Ecto neural progenitor cell (in vitro differentiated cells): Measurements from ENCODE around the gene EGLN1.
"Not testable (repeated sequence)": the region's sequence is repeated elsewhere in the genome, so short reads cannot be mapped to it uniquely, and the experiment has no call there.

Experiments
- DNase-seq: peaks from one replicate; pipeline ENCODE4 v3.0.0-alpha.2; 2018; ENCODE audit warnings: low spot score

The EGLN1 gene

DNA sequence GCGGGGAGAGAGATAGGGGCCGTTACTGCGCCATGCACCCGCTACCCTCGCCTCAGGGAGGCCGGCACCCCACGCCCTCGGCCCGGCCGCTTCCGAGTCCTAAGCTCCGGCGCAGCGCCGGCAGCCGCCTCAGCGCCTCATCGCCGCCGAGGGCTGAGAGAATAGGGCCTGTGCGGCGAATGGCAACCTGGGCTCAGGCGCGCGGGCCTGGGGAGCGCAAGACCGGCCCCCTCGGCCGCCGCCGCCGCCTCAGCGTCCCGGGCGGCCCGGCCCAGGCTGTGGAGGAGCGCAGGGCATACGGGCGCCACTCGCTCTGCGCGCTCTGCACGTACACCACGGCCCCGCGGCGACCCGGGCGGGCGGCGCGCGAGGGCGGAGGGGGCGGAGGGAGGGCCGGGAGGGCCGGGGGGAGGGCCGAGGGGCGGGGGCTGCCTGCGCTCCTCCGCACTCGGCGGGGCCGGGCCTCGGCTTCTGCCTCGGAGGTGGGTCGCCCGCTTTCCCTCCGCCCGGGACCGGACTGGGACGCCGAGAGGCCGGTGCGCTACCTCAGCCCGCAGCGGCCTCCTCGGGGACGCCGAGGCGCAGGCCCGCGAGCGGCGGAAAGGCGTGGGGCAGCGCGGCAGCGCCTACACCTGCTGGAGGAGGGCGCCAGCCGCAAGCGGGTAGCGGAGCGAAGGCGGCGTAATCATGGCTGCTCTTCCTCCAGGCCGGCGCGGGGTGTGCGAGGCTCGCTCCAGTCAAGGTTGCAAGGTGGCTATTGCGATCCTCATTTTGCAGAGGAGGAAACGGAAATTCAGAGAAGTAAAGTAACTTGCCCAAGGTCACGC lies at the start of gene EGLN1:
Gene EGLN1, minus strand, starts transcription at position 317 of the 827 bp plus-strand sequence. CDS start 399 bp downstream, outside the sequence.
- DNase-seq = peak; percentile 90

DNA sequence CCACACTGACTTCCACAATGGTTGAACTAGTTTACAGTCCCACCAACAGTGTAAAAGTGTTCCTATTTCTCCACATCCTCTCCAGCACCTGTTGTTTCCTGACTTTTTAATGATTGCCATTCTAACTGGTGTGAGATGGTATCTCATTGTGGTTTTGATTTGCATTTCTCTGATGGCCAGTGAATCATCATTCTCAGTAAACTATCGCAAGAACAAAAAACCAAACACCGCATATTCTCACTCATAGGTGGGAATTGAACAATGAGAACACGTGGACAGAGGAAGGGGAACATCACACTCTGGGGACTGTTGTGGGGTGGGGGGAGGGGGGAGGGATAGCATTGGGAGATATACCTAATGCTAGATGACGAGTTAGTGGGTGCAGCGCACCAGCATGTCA lies 49.4 kb upstream of the EGLN1 start:
- DNase-seq = not testable (repeated sequence)

DNA sequence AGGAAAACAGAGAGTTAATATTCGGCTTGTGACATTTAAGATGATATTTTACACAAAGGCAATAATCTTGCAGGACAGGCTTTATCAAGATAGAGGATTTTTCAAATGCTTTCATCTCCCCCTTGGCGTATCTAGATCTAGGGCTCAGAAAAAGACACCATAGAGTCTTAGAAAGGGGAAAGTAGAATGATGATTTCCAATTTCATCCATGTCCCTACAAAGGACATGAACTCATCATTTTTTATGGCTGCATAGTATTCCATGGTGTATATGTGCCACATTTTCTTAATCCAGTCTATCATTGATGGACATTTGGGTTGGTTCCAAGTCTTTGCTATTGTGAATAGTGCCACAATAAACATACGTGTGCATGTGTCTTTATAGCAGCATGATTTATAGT lies 48.9 kb upstream of the EGLN1 start:
- not testable (repeated sequence) for DNase-seq

DNA sequence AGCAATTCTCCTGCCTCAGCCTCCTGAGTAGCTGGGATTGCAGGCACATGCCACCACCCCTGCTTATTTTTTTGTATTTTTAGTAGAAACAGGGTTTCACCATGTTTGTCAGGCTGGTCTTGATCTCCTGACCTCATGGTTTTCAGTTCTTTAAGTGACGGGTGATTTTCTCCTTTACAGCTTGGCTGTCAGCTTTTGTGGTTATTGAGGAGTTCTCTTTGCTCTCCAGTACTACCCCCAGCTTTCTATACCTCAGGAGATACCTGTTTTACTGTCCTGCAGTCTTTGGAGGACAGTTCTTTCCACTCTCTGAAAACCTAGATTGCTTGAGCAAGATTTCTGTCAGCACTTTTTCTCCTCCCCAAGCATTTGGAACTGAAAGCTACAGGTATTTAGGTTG lies 45.9 kb upstream of the EGLN1 start:
- no peak for DNase-seq

DNA sequence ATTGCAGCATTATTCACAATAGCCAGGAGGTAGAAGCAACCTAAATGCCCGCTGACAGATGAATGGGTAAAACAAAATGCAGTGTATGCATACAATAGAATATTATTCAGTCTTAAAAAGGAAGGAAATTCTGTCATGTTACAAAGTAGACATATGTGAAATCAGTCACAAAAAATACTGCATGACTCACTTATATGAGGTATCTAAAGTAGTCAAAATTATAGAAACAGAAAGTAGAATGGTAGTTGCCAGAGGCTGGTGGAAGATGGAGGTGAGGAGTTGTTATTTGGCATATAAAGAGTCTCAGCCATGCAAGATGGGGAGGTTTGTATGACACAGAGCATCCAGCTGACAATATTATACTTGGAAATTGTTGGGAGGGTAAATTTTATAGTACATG lies 43.0 kb upstream of the EGLN1 start:
- DNase-seq = no peak

DNA sequence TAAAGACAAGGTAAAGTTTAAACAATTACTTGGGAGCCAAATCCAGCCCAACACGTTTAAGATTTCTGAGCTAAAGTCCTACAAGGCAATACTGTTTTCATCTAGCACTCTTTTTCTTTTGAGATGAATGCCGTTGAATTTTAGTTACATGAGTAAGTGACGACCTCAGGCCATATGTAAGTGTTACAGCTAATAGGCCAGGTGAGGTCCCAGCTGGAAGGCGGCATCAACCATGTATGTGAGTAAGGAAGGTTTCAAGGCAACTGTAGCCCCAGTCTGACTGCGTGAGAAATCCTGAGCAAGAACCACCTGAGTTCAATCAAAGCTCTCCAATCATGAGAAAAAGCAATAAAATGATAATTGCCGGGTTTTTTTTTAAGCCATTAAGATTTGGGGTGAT lies 41.5 kb upstream of the EGLN1 start:
- no peak for DNase-seq

DNA sequence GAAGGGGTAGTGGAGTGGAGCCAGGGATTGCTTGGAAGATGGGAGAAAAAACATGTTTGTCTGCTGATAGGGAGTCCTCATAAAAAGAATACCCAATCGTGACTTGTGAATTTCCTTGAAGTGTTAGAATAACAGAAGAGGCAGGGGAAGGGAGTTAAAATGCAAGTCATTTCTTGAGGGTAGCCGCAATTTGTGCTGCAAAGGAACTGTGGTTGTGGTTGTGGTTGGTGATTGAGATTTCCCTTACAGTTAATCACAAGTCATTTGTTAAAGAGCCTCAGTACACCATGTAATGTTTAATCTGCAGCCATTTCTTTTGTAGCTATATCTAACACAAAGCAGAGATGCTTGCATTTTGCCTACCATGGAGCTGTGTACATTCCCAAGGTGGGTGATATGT lies 38.5 kb upstream of the EGLN1 start:
- DNase-seq = no peak

DNA sequence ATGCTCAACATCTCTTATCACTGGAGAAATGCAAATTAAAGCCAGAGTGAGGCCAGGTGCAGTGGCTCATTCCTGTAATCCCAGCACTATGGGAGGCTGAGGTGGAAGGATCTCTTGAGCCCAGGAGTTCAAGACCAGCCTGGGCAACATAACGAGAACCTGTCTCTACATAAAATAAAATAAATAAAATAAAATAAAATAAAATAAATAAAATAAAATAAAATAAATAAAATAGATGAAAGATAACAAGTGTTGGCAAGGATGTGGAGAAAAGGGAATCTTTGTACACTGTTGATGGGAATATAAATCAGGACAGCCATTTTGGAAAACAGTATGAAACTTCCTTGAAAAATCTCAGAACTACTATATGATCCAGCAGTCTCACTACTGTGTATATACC lies 37.4 kb upstream of the EGLN1 start:
- not testable (repeated sequence) for DNase-seq

DNA sequence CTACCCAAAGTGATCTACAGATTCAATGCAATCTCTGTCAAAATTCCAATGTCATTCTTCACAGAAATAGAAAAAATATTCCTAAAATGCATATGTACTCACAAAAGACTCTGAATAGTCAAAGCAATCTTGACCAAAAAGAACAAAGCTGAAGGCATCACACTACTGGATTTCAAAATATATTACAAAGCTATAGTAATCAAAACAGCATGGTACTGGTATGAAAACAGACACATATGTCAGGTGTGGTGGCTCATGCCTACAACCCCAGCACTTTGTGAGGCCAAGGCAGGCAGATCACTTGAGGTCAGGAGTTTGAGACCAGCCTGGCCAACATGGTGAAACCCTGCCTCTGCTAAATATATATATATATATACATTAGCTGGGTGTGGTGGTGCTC lies 35.9 kb upstream of the EGLN1 start:
- DNase-seq = not testable (repeated sequence)

DNA sequence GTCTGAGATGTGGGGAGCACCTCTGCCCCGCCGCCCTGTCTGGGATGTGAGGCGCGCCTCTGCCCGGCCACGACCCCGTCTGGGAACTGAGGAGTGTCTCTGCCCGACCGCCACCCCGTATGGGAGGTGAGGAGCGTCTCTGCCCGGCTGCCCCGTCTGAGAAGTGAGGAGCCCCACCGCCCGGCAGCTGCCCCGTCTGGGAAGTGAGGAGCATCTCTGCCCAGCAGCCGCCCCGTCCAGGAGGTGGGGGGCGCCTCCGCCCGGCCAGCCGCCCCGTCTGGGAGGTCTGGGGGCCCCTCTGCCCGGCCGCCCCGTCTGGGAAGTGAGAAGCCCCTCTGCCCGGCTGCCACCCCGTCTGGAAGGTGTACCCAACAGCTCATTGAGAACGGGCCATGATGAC lies 32.0 kb upstream of the EGLN1 start:
- not testable (repeated sequence) for DNase-seq

DNA sequence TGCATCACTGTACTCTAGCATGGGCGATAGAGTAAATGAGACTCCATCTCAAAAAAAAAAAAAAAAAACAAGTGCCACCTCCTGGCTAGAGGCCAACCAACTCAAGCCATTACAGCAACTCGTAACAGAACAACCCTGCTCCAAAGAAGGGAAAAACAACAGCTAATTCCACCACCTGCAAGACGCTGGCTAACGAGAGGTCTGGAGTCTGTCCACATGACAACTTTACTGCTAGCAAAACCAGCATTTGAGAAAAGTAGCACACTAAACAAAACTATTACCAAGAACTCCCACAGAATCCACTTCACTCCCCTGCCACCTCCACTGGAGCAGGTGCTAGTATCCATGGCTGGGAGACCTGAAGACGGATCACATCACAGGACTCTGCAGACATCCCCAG lies 24.1 kb upstream of the EGLN1 start:
- DNase-seq = no peak

DNA sequence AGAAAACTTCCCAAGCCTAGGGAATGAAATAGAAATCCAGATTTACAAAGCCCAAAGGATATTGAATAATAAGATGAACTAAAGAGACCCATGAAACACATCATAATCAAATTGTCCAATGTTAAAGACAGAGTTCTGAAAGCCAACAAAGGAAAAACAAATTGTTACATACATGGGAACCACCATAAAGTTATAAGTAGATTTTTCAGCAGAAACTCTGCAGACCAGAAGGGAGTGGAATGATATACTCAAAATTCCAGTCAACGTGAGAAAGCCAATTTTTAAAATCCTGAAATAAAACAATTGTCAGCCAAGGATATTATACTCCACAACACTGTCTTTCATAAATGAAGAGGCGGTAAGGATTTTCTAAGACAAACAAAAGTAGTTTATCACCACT lies 22.0 kb upstream of the EGLN1 start:
- no peak for DNase-seq

DNA sequence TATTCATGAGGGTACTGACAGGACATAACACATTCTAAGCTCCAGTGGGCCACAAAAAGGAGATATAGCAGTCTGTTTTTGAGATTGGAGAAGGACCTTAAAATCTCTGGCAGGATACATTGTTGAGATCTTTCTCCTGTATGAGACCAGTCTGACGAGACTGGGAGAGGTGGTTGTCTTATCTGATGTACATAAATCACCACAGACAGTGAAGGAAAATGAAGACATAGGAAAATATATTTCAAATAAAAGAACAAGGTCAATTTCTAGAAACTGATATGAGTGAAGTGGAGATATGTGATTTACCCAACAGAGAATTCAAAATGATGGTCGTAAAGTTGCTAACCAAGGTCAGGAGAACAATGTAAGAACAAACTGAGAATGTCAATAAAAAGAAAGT lies 21.3 kb upstream of the EGLN1 start:
- DNase-seq = no peak

DNA sequence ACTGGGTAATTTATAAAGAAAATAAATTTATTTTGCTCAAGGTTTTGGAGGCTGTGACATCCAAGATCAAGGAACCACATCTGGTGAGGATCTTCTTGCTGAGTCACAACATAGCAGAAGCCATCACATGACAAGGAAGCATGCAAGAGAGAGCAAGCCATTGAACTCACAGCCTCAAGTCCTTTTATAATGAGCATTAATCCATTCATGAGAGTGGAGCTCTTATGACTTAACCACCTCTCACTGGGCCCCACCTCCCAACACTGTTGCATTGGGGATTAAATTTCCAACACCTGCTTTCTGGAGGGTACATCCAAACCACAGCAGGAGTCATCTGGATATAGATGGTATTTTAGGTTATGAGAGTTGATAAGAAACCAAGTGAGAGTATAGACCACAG lies 20.6 kb upstream of the EGLN1 start:
- no peak for DNase-seq

DNA sequence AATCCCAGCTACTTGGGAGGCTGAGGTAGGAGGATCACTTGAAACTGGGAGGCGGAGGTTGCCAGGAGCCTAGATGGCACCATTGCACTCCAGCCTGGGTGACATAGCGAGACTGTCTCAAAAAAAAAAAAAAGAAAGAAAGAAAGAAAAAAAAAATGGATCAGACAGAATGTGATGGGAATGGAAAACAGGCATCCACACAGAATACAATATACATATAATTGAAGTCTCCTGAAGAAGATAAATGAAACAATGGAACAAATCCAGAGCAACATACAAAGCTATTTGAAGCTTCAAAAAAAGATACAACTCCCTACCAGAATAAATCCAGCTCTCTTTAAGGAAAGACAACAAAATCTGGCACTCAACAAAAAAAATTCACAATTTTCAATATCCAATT lies 10.9 kb upstream of the EGLN1 start:
- no peak for DNase-seq

DNA sequence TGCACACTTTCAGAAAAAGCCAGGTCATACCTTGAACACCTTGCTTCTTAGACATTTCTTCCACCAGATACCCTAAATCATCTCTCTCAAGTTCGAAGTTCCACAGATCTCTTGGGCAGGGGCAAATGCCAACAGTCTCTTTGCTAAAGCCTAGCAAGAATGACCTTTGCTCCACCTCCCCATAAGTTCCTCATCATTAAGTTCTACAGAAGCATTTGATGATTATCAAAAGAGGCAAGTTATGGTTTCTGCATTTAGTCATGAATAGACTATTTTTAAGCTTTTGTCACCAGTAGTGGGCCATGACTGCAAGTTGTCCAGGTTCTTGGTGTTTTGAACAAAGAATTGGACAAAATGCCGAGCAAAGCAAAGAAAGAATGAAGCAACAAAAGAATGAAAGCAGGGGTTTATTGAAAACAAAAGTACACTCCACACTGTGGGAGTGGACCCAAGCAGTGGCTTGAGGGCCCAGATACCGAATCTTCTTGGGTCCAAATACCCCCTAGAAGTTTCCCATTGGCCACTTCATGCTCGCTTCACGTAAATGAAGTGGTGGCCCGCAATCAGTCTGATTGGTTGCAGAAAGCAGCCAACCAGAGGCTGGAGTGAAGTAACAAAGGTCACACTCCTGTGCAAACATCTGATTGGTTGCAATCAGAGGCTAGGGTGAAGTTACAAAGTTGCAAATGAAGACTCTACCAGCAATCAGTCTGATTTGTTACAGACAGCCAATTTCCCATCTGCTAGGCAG lies 9.8 kb upstream of the EGLN1 start:
- no peak for DNase-seq

DNA sequence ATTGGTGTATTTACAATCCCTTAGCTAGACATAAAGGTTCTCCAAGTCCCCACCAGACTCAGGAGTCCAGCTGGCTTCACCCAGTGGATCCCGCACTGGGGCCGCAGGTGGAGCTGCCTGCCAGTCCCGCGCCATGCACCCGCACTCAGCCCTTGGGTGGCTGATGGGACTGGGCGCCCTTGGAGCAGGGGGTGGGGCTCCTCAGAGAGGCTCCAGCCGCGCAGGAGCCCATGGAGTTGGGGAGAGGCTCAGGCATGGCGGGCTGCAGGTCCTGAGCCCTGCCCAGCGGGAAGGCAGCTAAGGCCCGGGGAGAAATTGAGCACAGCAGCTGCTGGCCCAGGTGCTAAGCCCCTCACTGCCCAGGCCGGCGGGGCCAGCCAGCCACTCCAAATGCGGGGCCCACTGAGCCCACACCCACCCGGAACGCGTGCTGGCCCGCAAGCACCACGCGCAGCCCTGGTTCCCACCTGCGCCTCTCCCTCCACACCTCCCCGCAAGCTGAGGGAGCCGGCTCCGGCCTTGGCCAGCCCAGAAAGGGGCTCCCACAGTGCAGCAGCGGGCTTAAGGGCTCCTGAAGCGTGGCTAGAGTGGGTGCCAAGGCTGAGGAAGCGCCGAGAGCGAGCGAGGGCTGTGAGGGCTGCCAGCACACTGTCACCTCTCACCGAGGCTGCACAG lies 8.7 kb upstream of the EGLN1 start:
- not testable (repeated sequence) for DNase-seq

DNA sequence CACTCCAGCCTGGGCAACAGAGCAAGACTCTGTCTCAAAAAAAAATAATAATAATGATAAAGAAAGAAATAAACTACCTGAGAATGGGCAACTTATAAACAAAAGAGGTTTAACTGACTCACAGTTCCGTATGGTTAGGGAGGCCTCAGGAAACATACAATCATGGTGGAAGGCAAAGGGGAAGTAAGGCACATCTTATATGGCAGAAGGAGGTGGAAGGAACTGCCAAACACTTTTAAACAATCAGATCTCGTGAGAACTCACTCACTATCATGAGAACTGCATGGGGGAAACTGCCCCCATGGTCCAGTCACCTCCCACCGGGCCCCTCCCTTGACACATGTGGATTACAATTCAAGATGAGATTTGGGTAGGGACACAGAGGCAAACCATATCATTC lies 6.3 kb upstream of the EGLN1 start:
- no peak for DNase-seq

DNA sequence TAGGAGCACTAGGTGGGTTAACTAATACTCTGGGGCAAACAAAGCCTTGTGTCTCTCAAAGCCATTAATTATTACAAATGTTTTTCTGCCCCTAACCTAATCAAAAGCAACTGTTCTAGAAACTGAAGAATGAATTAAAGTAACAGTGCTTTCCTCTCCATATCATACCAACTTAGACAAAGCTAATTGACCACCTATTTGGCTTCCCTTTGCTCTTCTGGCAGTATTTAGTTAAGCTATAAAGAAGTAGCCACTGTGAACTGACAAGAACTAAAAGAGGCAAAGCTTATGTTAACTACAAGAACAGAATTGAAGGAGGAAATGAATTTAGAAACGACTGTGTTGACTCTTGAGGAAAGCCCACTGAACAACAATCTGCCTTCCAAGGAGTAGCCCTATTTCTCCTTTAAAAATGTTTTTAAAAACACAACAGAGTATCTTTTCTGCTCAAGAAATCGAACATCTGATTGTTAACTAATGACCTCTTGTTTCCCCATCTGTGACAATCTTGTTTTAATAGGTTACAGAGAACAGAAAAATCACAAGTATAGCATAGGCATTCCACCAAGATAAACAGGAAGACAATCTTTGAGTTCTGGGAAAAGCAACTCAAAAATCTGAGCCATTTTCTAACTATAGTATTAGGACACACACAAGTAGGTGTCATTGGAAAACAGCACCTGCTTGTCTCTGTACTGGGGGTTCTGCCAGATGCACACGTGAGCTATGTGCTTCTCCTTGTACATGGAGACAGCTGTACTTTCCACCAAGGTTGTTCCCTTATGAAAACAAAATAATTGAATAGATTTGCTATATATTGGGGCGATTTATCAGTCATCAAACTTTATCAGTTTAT lies 3.1 kb upstream of the EGLN1 start:
- no peak for DNase-seq

DNA sequence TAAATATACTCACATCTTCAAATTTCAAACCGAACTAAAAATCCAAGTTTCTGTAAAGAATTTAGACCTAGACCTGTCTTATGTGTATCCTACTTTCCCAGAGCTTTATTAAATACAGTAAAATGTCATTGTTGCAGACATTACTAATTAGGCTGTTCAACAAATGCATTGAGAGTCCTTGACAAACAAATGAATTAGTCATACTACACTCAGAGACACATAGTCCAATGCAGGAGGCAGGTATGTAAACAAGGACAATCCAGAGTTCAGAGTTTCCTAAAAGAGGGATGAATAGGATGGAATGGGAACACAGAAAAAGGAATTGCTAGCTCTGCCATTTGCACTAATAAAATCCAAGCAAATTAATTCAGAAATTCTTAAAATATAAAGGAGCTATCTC lies 1.6 kb upstream of the EGLN1 start:
- no peak for DNase-seq

DNA sequence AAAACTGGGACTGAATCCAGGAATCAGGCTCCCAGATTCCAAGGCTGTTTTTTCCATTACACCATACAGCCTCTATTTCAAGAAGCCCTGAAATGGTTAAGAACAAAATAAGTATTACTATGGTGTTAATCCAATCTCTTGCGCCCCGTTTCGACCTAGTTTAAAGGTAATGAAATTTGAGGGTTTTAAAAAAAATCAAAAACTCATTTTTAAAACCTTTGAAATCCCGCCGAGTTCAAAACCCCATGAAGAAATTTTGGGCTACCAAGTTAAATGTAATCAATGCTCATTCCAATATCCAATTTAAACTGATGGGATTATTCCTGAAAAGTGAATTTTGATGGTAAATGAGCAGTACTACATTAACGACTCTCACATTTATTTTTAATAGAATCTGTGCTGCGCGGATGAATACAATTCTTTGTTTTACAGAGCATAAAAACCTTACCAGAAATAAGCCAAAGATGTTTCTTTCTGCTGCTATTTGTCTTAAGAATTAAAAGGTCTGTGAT lies 767 bp upstream of the EGLN1 start:
- DNase-seq = no peak

DNA sequence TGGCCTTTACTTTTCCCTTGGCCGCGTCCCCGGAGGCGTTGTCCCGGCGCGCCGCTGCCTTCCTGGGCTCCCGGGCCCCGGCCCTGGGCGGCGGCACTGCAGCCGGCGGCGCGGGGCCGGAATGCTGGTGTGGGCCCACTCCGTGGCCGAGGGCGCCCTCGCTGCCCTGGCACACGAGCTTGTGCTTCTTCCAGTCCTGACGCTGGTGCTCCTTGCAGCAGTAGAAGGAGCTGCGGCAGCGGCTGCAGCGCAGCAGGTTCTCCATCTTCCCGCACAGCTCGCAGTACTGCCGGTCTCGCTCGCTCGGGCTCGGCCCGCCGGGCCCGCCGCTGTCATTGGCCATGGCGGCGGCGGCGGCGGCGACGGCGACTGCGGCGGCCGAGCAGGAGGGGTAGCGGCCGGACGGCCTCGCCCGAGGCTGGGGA lies 529 bp downstream of the EGLN1 start:
- DNase-seq = peak; percentile 67
